B cell (primary cell): ENCODE measurements around the gene PRORP. TPM values are rescaled to one million over a fixed set of nuclear protein-coding genes. Genes with fewer than 3 reads are reported as not detected.

Source experiments
- ATAC-seq: fragments of 200-7000 bp; cut with Tn5 transposase; one replicate; pipeline ENCODE4 v1.10.0; 2021; ENCODE audit warnings: low read depth, mild to moderate bottlenecking, moderate number of reproducible peaks, moderate library complexity
- CTCF ChIA-PET: fragments of 350-600 bp; sonication (Branson Sonifier 250); formaldehyde crosslinking; loops from one replicate; lab custom pipeline; 2021; ENCODE audit warnings: antibody characterized with exemption, inconsistent platforms; lab: Charles Lee
- POLR2A ChIA-PET: fragments of 350-600 bp; sonication (Branson Sonifier 250); formaldehyde crosslinking; loops from one replicate; lab custom pipeline; 2021; ENCODE audit warnings: antibody characterized with exemption; lab: Charles Lee
- DNase-seq: peaks from one replicate; pipeline ENCODE4 v3.0.0; 2013
- H2AFZ ChIP-seq: 2 replicates; pipeline ENCODE4 v1.6.1; 2012; ENCODE audit warnings: mild to moderate bottlenecking, low read depth, low read length; ENCODE audit not compliant: insufficient read depth, poor library complexity, severe bottlenecking
- H3K27ac ChIP-seq, 2 donors: 1 replicate in 1 of 2; 2 replicates in 1 of 2; pipeline ENCODE4 v1.5.1; 2012 to 2013; ENCODE audit warnings: low read length in 2 of 2, mild to moderate bottlenecking in 2 of 2, moderate library complexity in 1 of 2
- H3K27me3 ChIP-seq, 4 experiments: fragments of 200-600 bp in 1 of 4; sonication (generic) in 1 of 4; replicated peaks in 1 of 4; 1 replicate in 2 of 4; 2 replicates in 2 of 4; pipeline versions ENCODE4 v1.6.1 to v1.7.0; 2013 to 2016; ENCODE audit warnings: low read length in 3 of 4, mild to moderate bottlenecking in 2 of 4, mixed read lengths in 1 of 4, moderate library complexity in 1 of 4; ENCODE audit not compliant: insufficient read depth in 4 of 4, control insufficient read depth in 3 of 4; ENCODE audit errors: control extremely low read depth in 1 of 4
- H3K36me3 ChIP-seq, 2 experiments: replicated peaks in 1 of 2; 1 replicate in 1 of 2; 2 replicates in 1 of 2; pipeline versions ENCODE4 v1.6.1 to v1.7.1; 2013; ENCODE audit warnings: low read length in 1 of 2; ENCODE audit not compliant: insufficient read depth in 2 of 2, control insufficient read depth in 1 of 2; ENCODE audit errors: control extremely low read depth in 1 of 2, extremely low read depth in 1 of 2
- H3K4me1 ChIP-seq, 2 donors: fragments of 200-600 bp in 1 of 2; sonication (generic) in 1 of 2; 1 replicate in 1 of 2; 2 replicates in 1 of 2; pipeline versions ENCODE4 v1.5.1 to v1.6.1; 2013 to 2017; ENCODE audit warnings: low read length in 2 of 2; ENCODE audit not compliant: control insufficient read depth in 2 of 2, insufficient read depth in 2 of 2
- H3K4me2 ChIP-seq: replicated peaks from 2 replicates; pipeline ENCODE3; 2012; ENCODE audit warnings: mild to moderate bottlenecking, low read depth, low read length; ENCODE audit not compliant: poor library complexity, severe bottlenecking
- H3K4me3 ChIP-seq, 5 experiments: fragments of 200-600 bp in 1 of 5; sonication (generic) in 1 of 5; 1 replicate in 3 of 5; 2 replicates in 2 of 5; pipeline versions ENCODE4 v1.5.1 to v1.7.0; 2011 to 2016; ENCODE audit warnings: low read length in 4 of 5, mild to moderate bottlenecking in 4 of 5, low read depth in 2 of 5, control low read depth in 1 of 5, moderate library complexity in 1 of 5; ENCODE audit not compliant: insufficient read depth in 1 of 5; ENCODE audit errors: control extremely low read depth in 1 of 5, extremely low read depth in 1 of 5
- H3K79me2 ChIP-seq: fragments of 200-600 bp; sonication (generic); one replicate; pipeline ENCODE4 v1.6.0; 2016; ENCODE audit warnings: low read length; ENCODE audit not compliant: control insufficient read depth, insufficient read depth
- H3K9ac ChIP-seq: fragments of 200-600 bp; sonication (generic); 2 replicates; pipeline ENCODE4 v1.6.1; 2017; ENCODE audit warnings: mild to moderate bottlenecking, low read length, moderate library complexity
- H3K9me3 ChIP-seq, 3 donors: one replicate each; pipeline versions ENCODE4 v1.6.1 to v1.7.1; 2013; ENCODE audit warnings: low read length in 2 of 3; ENCODE audit not compliant: control insufficient read depth in 2 of 3, insufficient read depth in 1 of 3; ENCODE audit errors: control extremely low read depth in 1 of 3
- H4K20me1 ChIP-seq: 2 replicates; pipeline ENCODE4 v1.6.0; 2012; ENCODE audit warnings: mild to moderate bottlenecking, low read length; ENCODE audit not compliant: insufficient read depth, control insufficient read depth, poor library complexity, severe bottlenecking
- H3K27ac Mint-ChIP-seq: one replicate; pipeline ENCODE4 v1.8.0; 2021; ENCODE audit warnings: mixed read lengths
- H3K27me3 Mint-ChIP-seq: one replicate; pipeline ENCODE4 v1.8.0; 2021; ENCODE audit warnings: mixed read lengths
- H3K4me1 Mint-ChIP-seq: one replicate; pipeline ENCODE4 v1.8.0; 2021; ENCODE audit warnings: mixed read lengths
- H3K4me3 Mint-ChIP-seq: one replicate; pipeline ENCODE4 v1.8.0; 2021; ENCODE audit warnings: mixed read lengths
- H3K9me3 Mint-ChIP-seq: one replicate; pipeline ENCODE4 v1.8.0; 2022; ENCODE audit warnings: mixed read lengths; ENCODE audit not compliant: insufficient read depth
- EZH2 ChIP-seq: IDR thresholded peaks from 2 replicates; pipeline ENCODE4 v1.6.1; 2012; ENCODE audit warnings: borderline replicate concordance, low read depth, mild to moderate bottlenecking, moderate library complexity, low read length; ENCODE audit not compliant: insufficient read depth, poor library complexity, severe bottlenecking
- WGBS: methylation state at CpG from one replicate; pipeline ENCODE4 v1.1.5; 2013; ENCODE audit warnings: missing lambda C conversion rate; ENCODE audit not compliant: insufficient coverage; 5-methylcytosine and 5-hydroxymethylcytosine counted together
- intact Hi-C: fragments of 100-400 bp; cut with micrococcal nuclease; formaldehyde crosslinking; loops from one replicate; pipeline ENCODE4 v1.10.0; 2022
- polyA plus RNA-seq: library from polyadenylated mRNA; depleted of rRNA; stranded (reverse); fragments of >200 nt; gene quantifications from 2 replicates; pipeline ENCODE4 v1.2.3, GENCODE V29; 2012
- total RNA-seq, 2 donors: library from RNA; stranded (reverse); fragments of 120-200 nt in 1 of 2; gene quantifications; 1 replicate in 1 of 2; 2 replicates in 1 of 2; pipeline versions ENCODE4 v1.2.3 to v1.2.4, GENCODE V29; 2013 to 2022
- TF ChIP-seq, protein P1 (sequence below): fragments of 200-600 bp; IDR thresholded peaks from one replicate; pipeline ENCODE4 v1.8.0; 2022; ENCODE audit warnings: antibody characterized with exemption, mild to moderate bottlenecking

PRORP gene
- total and polyA plus RNA-seq, 2 donors (not counting 1 experiment from before 2014, with no cell fraction given): 15.0 to 16.4 TPM

DNA sequence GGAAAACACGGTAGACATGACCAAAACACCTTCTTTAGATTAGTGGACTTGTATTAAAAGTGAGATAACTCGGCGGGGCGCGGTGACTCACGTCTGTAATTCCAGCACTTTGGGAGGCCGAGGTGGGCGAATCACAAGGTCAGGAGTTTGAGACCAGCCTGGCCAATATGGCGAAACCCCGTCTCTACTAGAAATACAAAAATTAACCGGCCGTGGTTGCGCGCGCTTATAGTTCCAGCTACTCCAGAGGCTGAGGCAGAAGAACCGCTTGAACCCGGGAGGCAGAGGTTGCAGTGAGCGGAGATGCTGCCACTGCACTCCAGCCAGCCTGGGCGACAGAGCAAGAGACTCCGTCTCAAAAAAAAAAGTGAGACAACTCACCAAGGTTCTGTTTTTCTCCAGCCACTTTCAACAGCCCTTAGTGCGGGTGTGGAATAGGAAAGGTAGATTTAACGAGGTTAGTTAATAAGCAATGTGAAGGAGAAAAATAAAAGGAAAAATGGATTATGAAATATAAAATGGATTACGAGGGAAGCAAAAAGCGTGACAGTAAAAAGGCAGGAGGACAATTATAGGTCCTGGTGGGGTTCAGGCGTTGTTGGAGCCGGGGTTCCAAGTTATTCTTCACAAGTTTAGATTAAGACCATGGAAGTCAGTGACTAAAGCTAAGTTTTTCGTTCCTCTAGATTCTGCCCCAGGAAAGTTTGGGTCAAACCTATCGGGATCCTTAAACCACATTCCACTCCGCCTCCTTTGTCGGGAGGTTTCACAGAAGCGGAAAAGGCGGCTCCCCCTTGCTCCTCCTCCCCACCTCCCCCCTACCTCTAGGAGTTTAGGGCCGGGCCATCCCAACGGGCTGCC, 1.1 kb upstream of the PRORP start:
- ATAC-seq (no peak), DNase-seq (no peak)
- TF ChIP-seq, protein P1, sequence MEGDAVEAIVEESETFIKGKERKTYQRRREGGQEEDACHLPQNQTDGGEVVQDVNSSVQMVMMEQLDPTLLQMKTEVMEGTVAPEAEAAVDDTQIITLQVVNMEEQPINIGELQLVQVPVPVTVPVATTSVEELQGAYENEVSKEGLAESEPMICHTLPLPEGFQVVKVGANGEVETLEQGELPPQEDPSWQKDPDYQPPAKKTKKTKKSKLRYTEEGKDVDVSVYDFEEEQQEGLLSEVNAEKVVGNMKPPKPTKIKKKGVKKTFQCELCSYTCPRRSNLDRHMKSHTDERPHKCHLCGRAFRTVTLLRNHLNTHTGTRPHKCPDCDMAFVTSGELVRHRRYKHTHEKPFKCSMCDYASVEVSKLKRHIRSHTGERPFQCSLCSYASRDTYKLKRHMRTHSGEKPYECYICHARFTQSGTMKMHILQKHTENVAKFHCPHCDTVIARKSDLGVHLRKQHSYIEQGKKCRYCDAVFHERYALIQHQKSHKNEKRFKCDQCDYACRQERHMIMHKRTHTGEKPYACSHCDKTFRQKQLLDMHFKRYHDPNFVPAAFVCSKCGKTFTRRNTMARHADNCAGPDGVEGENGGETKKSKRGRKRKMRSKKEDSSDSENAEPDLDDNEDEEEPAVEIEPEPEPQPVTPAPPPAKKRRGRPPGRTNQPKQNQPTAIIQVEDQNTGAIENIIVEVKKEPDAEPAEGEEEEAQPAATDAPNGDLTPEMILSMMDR: no peak
- no peak for TF ChIP-seq EZH2
- peak overlapping the region; percentile 70 to 93 (median 77) for H3K4me3 ChIP-seq
- H3K27ac ChIP-seq: peak overlapping the region; percentile 94 to 100
- intact Hi-C loops: loop anchor here (1.0 to 5.0 kb wide), 3 partner anchors 248 to 584 kb away; partner anchors contain the start of genes CFL2 and EAPP
- H3K4me2 ChIP-seq: peak overlapping the region; percentile 76
- Mint-ChIP-seq H3K4me1 (peaks cover 56% of the 10 kb centered on the region), H3K27ac (peak overlapping the region; percentile 99), H3K9me3 (no peaks in the 10 kb centered on the region), H3K4me3 (peak overlapping the region; percentile 100), H3K27me3 (no peaks in the 10 kb centered on the region)
- peaks cover 72% of the 10 kb centered on the region for H3K79me2 ChIP-seq
- CTCF ChIA-PET: interaction anchor here (0.6 to 1.3 kb wide), 3 partner anchors 140 to 299 kb away, joined by 3 to 4 read pairs (median 4); partner anchors contain the start of gene BAZ1A
- POLR2A ChIA-PET: interaction anchor here (1.2 to 3.1 kb wide), 6 partner anchors 75 to 704 kb away, joined by 3 to 30 read pairs (median 7); partner anchors contain the start of genes BRMS1L, FAM177A1, NFKBIA and PSMA6
- peak overlapping the region; percentile 98 for H3K9ac ChIP-seq
- H2AFZ ChIP-seq: peak overlapping the region; percentile 93
- peaks cover 19 to 24% of the 10 kb centered on the region in 2 donors for H3K4me1 ChIP-seq
- no peaks in the 10 kb centered on the region for H3K9me3 ChIP-seq
- WGBS: 27% methylated on average over 27 of the region's 34 CpGs
- no peaks in the 10 kb centered on the region for H3K27me3 ChIP-seq
- H4K20me1 ChIP-seq: peaks cover 7% of the 10 kb centered on the region
- peaks cover 0 to 4% of the 10 kb centered on the region in 2 experiments for H3K36me3 ChIP-seq
